GM12891 (cell line): Measurements from ENCODE around the gene UBN1.

ENCODE experiments used
- DNase-seq: peaks from one replicate; pipeline ENCODE4 v3.0.0; 2011; ENCODE audit warnings: low spot score; ENCODE audit not compliant: insufficient read length
- FAIRE-seq: peaks from 2 replicates; lab custom pipeline; 2011; peaks lifted over from hg19 to GRCh38; lab: Jason Lieb, UNC
- PAX5 ChIP-seq: IDR thresholded peaks from 2 replicates; pipeline ENCODE4 v1.6.1; 2011; ENCODE audit warnings: low read length, moderate library complexity, mild to moderate bottlenecking; ENCODE audit not compliant: insufficient read depth, severe bottlenecking
- POLR2A ChIP-seq: IDR thresholded peaks from 2 replicates; pipeline ENCODE4 v1.6.1; 2011; ENCODE audit warnings: low read depth, low read length, control low read depth
- POLR2AphosphoS5 ChIP-seq: IDR thresholded peaks from 2 replicates; pipeline ENCODE4 v1.6.1; 2011; ENCODE audit warnings: low read depth, low read length, control low read depth
- POU2F2 ChIP-seq: IDR thresholded peaks from 2 replicates; pipeline ENCODE4 v1.6.1; 2011; ENCODE audit warnings: low read depth, mild to moderate bottlenecking, control low read depth, low read length, moderate library complexity
- SPI1 ChIP-seq: IDR thresholded peaks from 2 replicates; pipeline ENCODE4 v1.6.1; 2011; ENCODE audit warnings: low read depth, low read length, control low read depth
- TAF1 ChIP-seq: IDR thresholded peaks from 2 replicates; pipeline ENCODE4 v1.6.1; 2011; ENCODE audit warnings: low read depth, low read length, control low read depth

Gene UBN1

GRCh38 chr16:4869147-4869805, 22.0 kb downstream of the UBN1 start:
- DNase-seq (no peak), FAIRE-seq (no peak)
- TF ChIP-seq POU2F2 (no peak), POLR2AphosphoS5 (no peak), TAF1 (no peak), SPI1 (no peak), PAX5 (no peak), POLR2A (no peak)

GRCh38 chr16:4870138-4870671, 22.9 kb downstream of the UBN1 start:
- TF ChIP-seq POU2F2 = no peak
- TF ChIP-seq SPI1 = no peak
- no peak for TF ChIP-seq POLR2AphosphoS5
- no peak for FAIRE-seq
- DNase-seq = no peak

GRCh38 chr16:4871071-4871470, 23.8 kb downstream of the UBN1 start:
- FAIRE-seq (no peak), DNase-seq (no peak)

GRCh38 chr16:4873091-4873490, 25.8 kb downstream of the UBN1 start:
- no peak for FAIRE-seq
- TF ChIP-seq POLR2AphosphoS5 (no peak), SPI1 (no peak), POU2F2 (no peak), POLR2A (no peak), PAX5 (no peak), TAF1 (no peak)
- no peak for DNase-seq

More at GRCh38 chr16:4871071-4871470, 23.8 kb downstream of the UBN1 start:
- TF ChIP-seq POLR2AphosphoS5 (no peak), PAX5 (no peak), TAF1 (no peak), POU2F2 (no peak), SPI1 (no peak), POLR2A (no peak)

GRCh38 chr16:4874666-4875065, 27.4 kb downstream of the UBN1 start:
- DNase-seq = no peak
- no peak for TF ChIP-seq POLR2A
- no peak for TF ChIP-seq POU2F2
- TF ChIP-seq TAF1 = no peak
- TF ChIP-seq SPI1 = no peak
- no peak for FAIRE-seq

GRCh38 chr16:4876646-4877379, 29.5 kb downstream of the UBN1 start:
- no peak for DNase-seq
- no peak for FAIRE-seq
- no peak for TF ChIP-seq TAF1
- TF ChIP-seq POLR2A = no peak
- no peak for TF ChIP-seq PAX5
- no peak for TF ChIP-seq POLR2AphosphoS5
- no peak for TF ChIP-seq SPI1
- no peak for TF ChIP-seq POU2F2

- FAIRE-seq (no peak), DNase-seq (no peak)
- TF ChIP-seq PAX5 (no peak), POU2F2 (no peak), TAF1 (no peak), POLR2AphosphoS5 (no peak), SPI1 (no peak), POLR2A (no peak)
Observed at GRCh38 chr16:4877380-4877685, 30.1 kb downstream of the UBN1 start.

- DNase-seq (no peak), FAIRE-seq (no peak)
- TF ChIP-seq PAX5 (no peak), TAF1 (no peak), POLR2AphosphoS5 (no peak), POLR2A (no peak), SPI1 (no peak), POU2F2 (no peak)
Observed at GRCh38 chr16:4879049-4879448, 31.8 kb downstream of the UBN1 start.

- DNase-seq = no peak
- no peak for FAIRE-seq
Observed at GRCh38 chr16:4880006-4880580, 32.8 kb downstream of the UBN1 start.

GRCh38 chr16:4882000-4882632, 34.8 kb downstream of the UBN1 start:
- TF ChIP-seq POU2F2 (no peak), SPI1 (no peak), PAX5 (no peak), TAF1 (no peak), POLR2AphosphoS5 (no peak), POLR2A (no peak)
- no peak for FAIRE-seq
- no peak for DNase-seq

More at GRCh38 chr16:4880006-4880580, 32.8 kb downstream of the UBN1 start:
- TF ChIP-seq PAX5 = no peak
- TF ChIP-seq SPI1 = no peak
- no peak for TF ChIP-seq TAF1
- no peak for TF ChIP-seq POLR2A
